Measurements from ENCODE around the gene SSMEM1. TPM values are rescaled to one million over a fixed set of nuclear protein-coding genes. Genes with fewer than 3 reads are reported as not detected.
"Not testable (repeated sequence)": the region's sequence is repeated elsewhere in the genome, so short reads cannot be mapped to it uniquely, and the experiment has no call there.

Gene SSMEM1
- total RNA-seq, 3 donors from 2014 or later, result not detected

- Histone ChIP-seq H3K4me1 (no peaks in the 10 kb centered on the region), H3K36me3 (no peaks in the 10 kb centered on the region), H3K4me3 (no peak overlapping the region), H3K27me3 (no peaks in the 10 kb centered on the region), H3K9me3 (no peaks in the 10 kb centered on the region), H3K27ac (no peak overlapping the region)
- intact Hi-C loops (cut with DNase I; ENCODE audit: low total_unique reads), result no loop called here
- TF ChIP-seq POLR2A (IDR thresholded peaks at IDR 0.05) (no peak), POLR2AphosphoS5 (IDR thresholded peaks at IDR 0.05) (no peak)
- TF ChIP-seq, protein P1, sequence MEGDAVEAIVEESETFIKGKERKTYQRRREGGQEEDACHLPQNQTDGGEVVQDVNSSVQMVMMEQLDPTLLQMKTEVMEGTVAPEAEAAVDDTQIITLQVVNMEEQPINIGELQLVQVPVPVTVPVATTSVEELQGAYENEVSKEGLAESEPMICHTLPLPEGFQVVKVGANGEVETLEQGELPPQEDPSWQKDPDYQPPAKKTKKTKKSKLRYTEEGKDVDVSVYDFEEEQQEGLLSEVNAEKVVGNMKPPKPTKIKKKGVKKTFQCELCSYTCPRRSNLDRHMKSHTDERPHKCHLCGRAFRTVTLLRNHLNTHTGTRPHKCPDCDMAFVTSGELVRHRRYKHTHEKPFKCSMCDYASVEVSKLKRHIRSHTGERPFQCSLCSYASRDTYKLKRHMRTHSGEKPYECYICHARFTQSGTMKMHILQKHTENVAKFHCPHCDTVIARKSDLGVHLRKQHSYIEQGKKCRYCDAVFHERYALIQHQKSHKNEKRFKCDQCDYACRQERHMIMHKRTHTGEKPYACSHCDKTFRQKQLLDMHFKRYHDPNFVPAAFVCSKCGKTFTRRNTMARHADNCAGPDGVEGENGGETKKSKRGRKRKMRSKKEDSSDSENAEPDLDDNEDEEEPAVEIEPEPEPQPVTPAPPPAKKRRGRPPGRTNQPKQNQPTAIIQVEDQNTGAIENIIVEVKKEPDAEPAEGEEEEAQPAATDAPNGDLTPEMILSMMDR (IDR thresholded peaks at IDR 0.05), result no peak
- DNase-seq (ENCODE audit: low spot score in 2 of 2), result no peak
Observed at GRCh38 chr7:130219871-130220270, 12.2 kb downstream of the SSMEM1 start.

DNA sequence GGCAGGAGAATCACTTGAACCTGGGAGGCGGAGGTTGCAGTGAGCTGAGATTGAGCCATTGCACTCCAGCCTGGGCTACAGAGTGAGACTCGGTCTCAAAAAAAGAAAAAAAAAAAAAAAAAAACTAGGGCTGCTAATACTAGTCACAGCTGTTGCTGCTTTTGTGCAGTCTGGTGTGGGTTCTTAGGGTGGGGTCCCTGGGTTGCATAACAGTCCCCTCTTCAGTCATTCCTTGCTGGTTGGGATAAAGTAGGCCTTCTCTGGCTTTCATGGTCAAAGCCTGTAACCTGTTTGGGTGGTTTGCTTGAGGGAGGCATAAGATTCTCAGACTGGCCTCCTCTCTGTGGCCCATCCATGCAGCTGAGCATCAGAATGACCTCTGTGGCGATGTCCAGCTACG, 14.1 kb downstream of the SSMEM1 start:
- intact Hi-C loops (cut with DNase I; ENCODE audit: low total_unique reads), result no loop called here
- Histone ChIP-seq H3K27ac (no peak overlapping the region), H3K9me3 (no peaks in the 10 kb centered on the region), H3K36me3 (no peaks in the 10 kb centered on the region), H3K4me3 (no peak overlapping the region), H3K27me3 (no peaks in the 10 kb centered on the region), H3K4me1 (no peaks in the 10 kb centered on the region)
- TF ChIP-seq POLR2A (IDR thresholded peaks at IDR 0.05) (no peak), POLR2AphosphoS5 (IDR thresholded peaks at IDR 0.05) (no peak)
- TF ChIP-seq, protein P1 (IDR thresholded peaks at IDR 0.05), result no peak
- DNase-seq (ENCODE audit: low spot score in 2 of 2), result no peak

- Histone ChIP-seq H3K27me3 (no peaks in the 10 kb centered on the region), H3K4me1 (no peaks in the 10 kb centered on the region), H3K9me3 (no peaks in the 10 kb centered on the region), H3K4me3 (no peak overlapping the region), H3K36me3 (no peaks in the 10 kb centered on the region), H3K27ac (no peak overlapping the region)
- intact Hi-C loops (cut with DNase I; ENCODE audit: low total_unique reads), result no loop called here
- DNase-seq (ENCODE audit: low spot score in 2 of 2), result no peak
- TF ChIP-seq, protein P1 (IDR thresholded peaks at IDR 0.05), result no peak
- TF ChIP-seq POLR2A (IDR thresholded peaks at IDR 0.05) (no peak), POLR2AphosphoS5 (IDR thresholded peaks at IDR 0.05) (no peak)
Observed at GRCh38 chr7:130223646-130224045, 16.0 kb downstream of the SSMEM1 start.

GRCh38 chr7:130224210-130224609, 16.6 kb downstream of the SSMEM1 start:
- no peaks in the 10 kb centered on the region for H3K9me3 ChIP-seq
- no peaks in the 10 kb centered on the region for H3K36me3 ChIP-seq
- TF ChIP-seq, protein P1 (IDR thresholded peaks at IDR 0.05), result no peak
- no peak for TF ChIP-seq POLR2AphosphoS5 (IDR thresholded peaks at IDR 0.05)
- no peak for TF ChIP-seq POLR2A (IDR thresholded peaks at IDR 0.05)
- no peaks in the 10 kb centered on the region for H3K27me3 ChIP-seq
- no peak for DNase-seq (ENCODE audit: low spot score in 2 of 2)
- H3K27ac ChIP-seq, result no peak overlapping the region
- no peaks in the 10 kb centered on the region for H3K4me1 ChIP-seq
- intact Hi-C loops (cut with DNase I; ENCODE audit: low total_unique reads), result no loop called here
- no peak overlapping the region for H3K4me3 ChIP-seq

GRCh38 chr7:130224923-130225322, 17.3 kb downstream of the SSMEM1 start:
- H3K4me1 ChIP-seq; H3K27ac ChIP-seq; H3K36me3 ChIP-seq; H3K9me3 ChIP-seq; H3K4me3 ChIP-seq; DNase-seq (ENCODE audit: low spot score in 2 of 2); H3K27me3 ChIP-seq; intact Hi-C loops (cut with DNase I; ENCODE audit: low total_unique reads): not testable (repeated sequence)

GRCh38 chr7:130226333-130226732, 18.7 kb downstream of the SSMEM1 start:
- no peaks in the 10 kb centered on the region for H3K4me1 ChIP-seq
- H3K27me3 ChIP-seq, result no peaks in the 10 kb centered on the region
- no peak for DNase-seq (ENCODE audit: low spot score in 2 of 2)
- intact Hi-C loops (cut with DNase I; ENCODE audit: low total_unique reads), result no loop called here
- no peaks in the 10 kb centered on the region for H3K36me3 ChIP-seq
- no peaks in the 10 kb centered on the region for H3K9me3 ChIP-seq
- H3K27ac ChIP-seq, result no peak overlapping the region
- H3K4me3 ChIP-seq, result no peak overlapping the region
- TF ChIP-seq POLR2AphosphoS5 (IDR thresholded peaks at IDR 0.05) (no peak), POLR2A (IDR thresholded peaks at IDR 0.05) (no peak)
- TF ChIP-seq, protein P1 (IDR thresholded peaks at IDR 0.05), result no peak

Measured in breast epithelium (tissue), 4 donors.